ENCODE data around the gene VCL. TPM values are rescaled to one million over a fixed set of nuclear protein-coding genes. Genes with fewer than 3 reads are reported as not detected.
"Not testable (repeated sequence)": the region's sequence is repeated elsewhere in the genome, so short reads cannot be mapped to it uniquely, and the experiment has no call there.

Gene VCL
- total RNA-seq, 1 donor from 2014 or later: 107 TPM

- H3K27ac Mint-ChIP-seq: no peak overlapping the region
Observed at GRCh38 chr10:74123081-74123480, 125.2 kb downstream of the VCL start.

GRCh38 chr10:74133923-74134820 lies 136.3 kb downstream of the VCL start:
- peaks cover 24% of the 10 kb centered on the region for H3K36me3 Mint-ChIP-seq (ENCODE audit: insufficient read depth)
- TF ChIP-seq CTCF (IDR thresholded peaks at IDR 0.05; ENCODE audit: unreplicated experiment): no peak
- DNase-seq (ENCODE audit: low spot score, unreplicated experiment): no peak
- H3K4me1 Mint-ChIP-seq (ENCODE audit: low read depth): no peaks in the 10 kb centered on the region
- no peak overlapping the region for H3K4me3 Mint-ChIP-seq (ENCODE audit: low read depth)
- no peaks in the 10 kb centered on the region for H3K9me3 Mint-ChIP-seq (ENCODE audit: low read depth)
- H3K27ac Mint-ChIP-seq: no peak overlapping the region
- no peaks in the 10 kb centered on the region for H3K27me3 Mint-ChIP-seq

More at GRCh38 chr10:74123081-74123480, 125.2 kb downstream of the VCL start:
- Mint-ChIP-seq H3K4me1 (ENCODE audit: low read depth) (no peaks in the 10 kb centered on the region), H3K9me3 (ENCODE audit: low read depth) (no peaks in the 10 kb centered on the region), H3K27me3 (no peaks in the 10 kb centered on the region), H3K4me3 (ENCODE audit: low read depth) (no peak overlapping the region), H3K36me3 (ENCODE audit: insufficient read depth) (peaks cover 37% of the 10 kb centered on the region)
- no peak for DNase-seq (ENCODE audit: low spot score, unreplicated experiment)
- no peak for TF ChIP-seq CTCF (IDR thresholded peaks at IDR 0.05; ENCODE audit: unreplicated experiment)

- Mint-ChIP-seq H3K36me3 (ENCODE audit: insufficient read depth) (peaks cover 21% of the 10 kb centered on the region), H3K27me3 (no peaks in the 10 kb centered on the region), H3K4me1 (ENCODE audit: low read depth) (no peaks in the 10 kb centered on the region), H3K27ac (no peak overlapping the region), H3K9me3 (ENCODE audit: low read depth) (no peaks in the 10 kb centered on the region), H3K4me3 (ENCODE audit: low read depth) (no peak overlapping the region)
- no peak for TF ChIP-seq CTCF (IDR thresholded peaks at IDR 0.05; ENCODE audit: unreplicated experiment)
- DNase-seq (ENCODE audit: low spot score, unreplicated experiment): no peak
Observed at GRCh38 chr10:74135452-74135851, 137.5 kb downstream of the VCL start.

- H3K27me3 Mint-ChIP-seq: no peaks in the 10 kb centered on the region
- H3K27ac Mint-ChIP-seq: no peak overlapping the region
- no peak for DNase-seq (ENCODE audit: low spot score, unreplicated experiment)
- no peaks in the 10 kb centered on the region for H3K9me3 Mint-ChIP-seq (ENCODE audit: low read depth)
- H3K4me1 Mint-ChIP-seq (ENCODE audit: low read depth): no peaks in the 10 kb centered on the region
- TF ChIP-seq CTCF (IDR thresholded peaks at IDR 0.05; ENCODE audit: unreplicated experiment): no peak
- H3K36me3 Mint-ChIP-seq (ENCODE audit: insufficient read depth): peaks cover 20% of the 10 kb centered on the region
- no peak overlapping the region for H3K4me3 Mint-ChIP-seq (ENCODE audit: low read depth)
Observed at GRCh38 chr10:74137992-74138391, 140.1 kb downstream of the VCL start.

GRCh38 chr10:74138596-74138995 lies 140.7 kb downstream of the VCL start:
- H3K27me3 Mint-ChIP-seq; H3K4me1 Mint-ChIP-seq (ENCODE audit: low read depth); H3K9me3 Mint-ChIP-seq (ENCODE audit: low read depth); H3K27ac Mint-ChIP-seq; H3K4me3 Mint-ChIP-seq (ENCODE audit: low read depth); DNase-seq (ENCODE audit: low spot score, unreplicated experiment): not testable (repeated sequence)
- H3K36me3 Mint-ChIP-seq (ENCODE audit: insufficient read depth): peaks cover 19% of the 10 kb centered on the region

GRCh38 chr10:74139981-74140380 lies 142.1 kb downstream of the VCL start:
- no peak for TF ChIP-seq CTCF (IDR thresholded peaks at IDR 0.05; ENCODE audit: unreplicated experiment)
- Mint-ChIP-seq H3K36me3 (ENCODE audit: insufficient read depth) (peaks cover 13% of the 10 kb centered on the region), H3K4me3 (ENCODE audit: low read depth) (no peak overlapping the region), H3K4me1 (ENCODE audit: low read depth) (no peaks in the 10 kb centered on the region), H3K27me3 (no peaks in the 10 kb centered on the region), H3K27ac (no peak overlapping the region), H3K9me3 (ENCODE audit: low read depth) (no peaks in the 10 kb centered on the region)
- no peak for DNase-seq (ENCODE audit: low spot score, unreplicated experiment)
